ENCODE measurements around the gene SRGAP2C.
"Not testable (repeated sequence)": the region's sequence is repeated elsewhere in the genome, so short reads cannot be mapped to it uniquely, and the experiment has no call there.

SRGAP2C gene

GRCh38 chr1:121226295-121226904 lies 41.6 kb downstream of the SRGAP2C start:
- in situ Hi-C loops (cut with HindIII; ENCODE audit: low sequenced_read_pairs) = not testable (repeated sequence)

GRCh38 chr1:121226925-121227324 lies 42.1 kb downstream of the SRGAP2C start:
- in situ Hi-C loops (cut with HindIII; ENCODE audit: low sequenced_read_pairs) = not testable (repeated sequence)

GRCh38 chr1:121227544-121228330 lies 43.0 kb downstream of the SRGAP2C start:
- in situ Hi-C loops (cut with HindIII; ENCODE audit: low sequenced_read_pairs) = not testable (repeated sequence)

- in situ Hi-C loops (cut with HindIII; ENCODE audit: low sequenced_read_pairs) = not testable (repeated sequence)
Measured at GRCh38 chr1:121230636-121231035, 45.9 kb downstream of the SRGAP2C start.

- in situ Hi-C loops (cut with HindIII; ENCODE audit: low sequenced_read_pairs) = not testable (repeated sequence)
Measured at GRCh38 chr1:121232445-121233125, 47.8 kb downstream of the SRGAP2C start.

- in situ Hi-C loops (cut with HindIII; ENCODE audit: low sequenced_read_pairs) = not testable (repeated sequence)
Measured at GRCh38 chr1:121234090-121234759, 49.5 kb downstream of the SRGAP2C start.

GRCh38 chr1:121238384-121238783 lies 53.6 kb downstream of the SRGAP2C start:
- in situ Hi-C loops (cut with HindIII; ENCODE audit: low sequenced_read_pairs) = not testable (repeated sequence)

- in situ Hi-C loops (cut with HindIII; ENCODE audit: low sequenced_read_pairs) = not testable (repeated sequence)
Measured at GRCh38 chr1:121243913-121244312, 59.1 kb downstream of the SRGAP2C start.

- in situ Hi-C loops (cut with HindIII; ENCODE audit: low sequenced_read_pairs) = not testable (repeated sequence)
Measured at GRCh38 chr1:121246399-121246798, 61.6 kb downstream of the SRGAP2C start.

GRCh38 chr1:121252656-121253055 lies 67.9 kb downstream of the SRGAP2C start:
- in situ Hi-C loops (cut with HindIII; ENCODE audit: low sequenced_read_pairs) = not testable (repeated sequence)

- in situ Hi-C loops (cut with HindIII; ENCODE audit: low sequenced_read_pairs) = not testable (repeated sequence)
Measured at GRCh38 chr1:121254618-121255017, 69.8 kb downstream of the SRGAP2C start.

GRCh38 chr1:121257632-121258031 lies 72.9 kb downstream of the SRGAP2C start:
- in situ Hi-C loops (cut with HindIII; ENCODE audit: low sequenced_read_pairs) = not testable (repeated sequence)

GRCh38 chr1:121258134-121258533 lies 73.4 kb downstream of the SRGAP2C start:
- in situ Hi-C loops (cut with HindIII; ENCODE audit: low sequenced_read_pairs) = not testable (repeated sequence)

GRCh38 chr1:121260205-121260604 lies 75.4 kb downstream of the SRGAP2C start:
- in situ Hi-C loops (cut with HindIII; ENCODE audit: low sequenced_read_pairs) = not testable (repeated sequence)

- in situ Hi-C loops (cut with HindIII; ENCODE audit: low sequenced_read_pairs) = not testable (repeated sequence)
Measured at GRCh38 chr1:121262163-121262562, 77.4 kb downstream of the SRGAP2C start.

- in situ Hi-C loops (cut with HindIII; ENCODE audit: low sequenced_read_pairs) = not testable (repeated sequence)
Measured at GRCh38 chr1:121263789-121264244, 79.0 kb downstream of the SRGAP2C start.

GRCh38 chr1:121267072-121267471 lies 82.3 kb downstream of the SRGAP2C start:
- in situ Hi-C loops (cut with HindIII; ENCODE audit: low sequenced_read_pairs) = not testable (repeated sequence)

- in situ Hi-C loops (cut with HindIII; ENCODE audit: low sequenced_read_pairs) = not testable (repeated sequence)
Measured at GRCh38 chr1:121269309-121269708, 84.5 kb downstream of the SRGAP2C start.

GRCh38 chr1:121269973-121270372 lies 85.2 kb downstream of the SRGAP2C start:
- in situ Hi-C loops (cut with HindIII; ENCODE audit: low sequenced_read_pairs) = not testable (repeated sequence)

- in situ Hi-C loops (cut with HindIII; ENCODE audit: low sequenced_read_pairs) = not testable (repeated sequence)
Measured at GRCh38 chr1:121271143-121271715, 86.5 kb downstream of the SRGAP2C start.

- in situ Hi-C loops (cut with HindIII; ENCODE audit: low sequenced_read_pairs) = not testable (repeated sequence)
Measured at GRCh38 chr1:121275435-121275834, 90.7 kb downstream of the SRGAP2C start.

All from DLD1 (cell line).